ENCODE results near the gene ATP1A3. TPM values are rescaled to one million over a fixed set of nuclear protein-coding genes. Genes with fewer than 3 reads are reported as not detected.

The ATP1A3 gene
- total and polyA plus RNA-seq, 4 donors: 0.09 to 0.40 (median 0.13) TPM

GRCh38 chr19:41932720-41933332, 61.2 kb downstream of the ATP1A3 start:
- Histone ChIP-seq H3K27me3 (ENCODE audit: control insufficient read depth in 3 of 3, insufficient read depth in 3 of 3, low read length in 2 of 3) (peaks cover 0 to 88% (median 77%) of the 10 kb centered on the region in 3 donors), H3K4me3 (no peak overlapping the region), H3K36me3 (ENCODE audit: control insufficient read depth in 4 of 4, insufficient read depth in 4 of 4, low read length in 4 of 4) (no peaks in the 10 kb centered on the region), H3K27ac (ENCODE audit: low read depth in 1 of 2, low read length in 1 of 2) (no peak overlapping the region), H3K4me1 (ENCODE audit: control insufficient read depth in 5 of 5, insufficient read depth in 5 of 5, low read length in 5 of 5) (peaks cover 0 to 6% (median 2%) of the 10 kb centered on the region in 5 donors), H3K9ac (ENCODE audit: insufficient read depth in 1 of 2, low read length in 2 of 2) (no peak overlapping the region), H3K9me3 (ENCODE audit: control insufficient read depth in 4 of 4, insufficient read depth in 3 of 4, low read length in 3 of 4) (peaks cover 0 to 3% (median 0%) of the 10 kb centered on the region in 4 donors)
- DNase-seq (no peak), ATAC-seq (ENCODE audit: insufficient read depth, low FRiP score) (no peak)
- WGBS, 2 donors: 52 to 69% methylated on average over 29 of the region's 29 CpGs
- TF ChIP-seq CTCF (IDR thresholded peaks at IDR 0.05; ENCODE audit: control extremely low read depth, extremely low read depth): no peak

- WGBS, 2 donors: 37 to 56% methylated on average over 11 of the region's 11 CpGs
- Histone ChIP-seq H3K9me3 (ENCODE audit: control insufficient read depth in 4 of 4, insufficient read depth in 3 of 4, low read length in 3 of 4) (peaks cover 0 to 3% (median 0%) of the 10 kb centered on the region in 4 donors), H3K27ac (ENCODE audit: low read depth in 1 of 2, low read length in 1 of 2) (no peak overlapping the region), H3K4me1 (ENCODE audit: control insufficient read depth in 5 of 5, insufficient read depth in 5 of 5, low read length in 5 of 5) (peaks cover 0 to 6% (median 2%) of the 10 kb centered on the region in 5 donors), H3K4me3 (no peak overlapping the region), H3K27me3 (ENCODE audit: control insufficient read depth in 3 of 3, insufficient read depth in 3 of 3, low read length in 2 of 3) (peaks cover 0 to 89% (median 74%) of the 10 kb centered on the region in 3 donors), H3K36me3 (ENCODE audit: control insufficient read depth in 4 of 4, insufficient read depth in 4 of 4, low read length in 4 of 4) (no peaks in the 10 kb centered on the region), H3K9ac (ENCODE audit: insufficient read depth in 1 of 2, low read length in 2 of 2) (no peak overlapping the region)
- no peak for TF ChIP-seq CTCF (IDR thresholded peaks at IDR 0.05; ENCODE audit: control extremely low read depth, extremely low read depth)
- no peak for ATAC-seq (ENCODE audit: insufficient read depth, low FRiP score)
- DNase-seq: no peak
These were observed 61.7 kb downstream of the ATP1A3 start for GRCh38 chr19:41932259-41932719.

- H3K27ac ChIP-seq (ENCODE audit: low read depth in 1 of 2, low read length in 1 of 2): no peak overlapping the region
- H3K9ac ChIP-seq (ENCODE audit: insufficient read depth in 1 of 2, low read length in 2 of 2): no peak overlapping the region
- ATAC-seq (ENCODE audit: insufficient read depth, low FRiP score): no peak
- TF ChIP-seq CTCF (IDR thresholded peaks at IDR 0.05; ENCODE audit: control extremely low read depth, extremely low read depth): no peak
- no peak overlapping the region for H3K4me3 ChIP-seq
- 14 to 16% methylated on average over 17 of the region's 17 CpGs for whole genome bisulfite sequencing, 2 donors
- peaks cover 0 to 86% (median 76%) of the 10 kb centered on the region in 3 donors for H3K27me3 ChIP-seq (ENCODE audit: control insufficient read depth in 3 of 3, insufficient read depth in 3 of 3, low read length in 2 of 3)
- H3K36me3 ChIP-seq (ENCODE audit: control insufficient read depth in 4 of 4, insufficient read depth in 4 of 4, low read length in 4 of 4): no peaks in the 10 kb centered on the region
- H3K4me1 ChIP-seq (ENCODE audit: control insufficient read depth in 5 of 5, insufficient read depth in 5 of 5, low read length in 5 of 5): peaks cover 0 to 6% (median 2%) of the 10 kb centered on the region in 5 donors
- peaks cover 0 to 3% (median 0%) of the 10 kb centered on the region in 4 donors for H3K9me3 ChIP-seq (ENCODE audit: control insufficient read depth in 4 of 4, insufficient read depth in 3 of 4, low read length in 3 of 4)
- DNase-seq: no peak
These were observed 63.0 kb downstream of the ATP1A3 start for GRCh38 chr19:41930926-41931592.

Data from lung (tissue), 12 donors.